ENCODE results near the gene PNPLA5.
"Not testable (repeated sequence)": the region's sequence is repeated elsewhere in the genome, so short reads cannot be mapped to it uniquely, and the experiment has no call there.

Gene PNPLA5

GRCh38 chr22:43891360-43892182 lies at the start of gene PNPLA5:
TSS of gene PNPLA5 (minus strand) at chr22:43892013. CDS start at chr22:43891880, 133 bp downstream.
- DNase-seq (ENCODE audit: low read depth in 3 of 3, low spot score in 1 of 3), result no peak

DNA sequence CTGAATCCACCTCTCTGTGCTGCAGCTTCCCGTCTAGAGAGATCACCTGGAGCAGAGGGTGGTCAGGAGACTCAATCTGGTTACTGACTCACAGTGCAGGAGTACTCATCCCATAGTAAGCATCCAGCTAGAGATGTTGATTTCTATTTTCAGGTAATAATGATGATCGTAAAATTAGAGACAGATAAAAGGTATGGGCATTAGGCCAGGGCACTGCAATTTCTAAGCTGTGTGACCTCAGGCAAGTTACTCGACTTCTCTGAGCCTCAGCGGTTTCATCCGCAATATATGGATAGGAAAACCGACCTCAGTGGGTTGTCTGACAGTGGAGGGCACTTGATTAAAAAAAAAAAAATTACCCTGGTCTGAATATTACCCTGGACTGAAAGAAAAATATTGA lies 49.6 kb upstream of the PNPLA5 start:
- no peak for DNase-seq (ENCODE audit: low read depth in 3 of 3, low spot score in 1 of 3)

DNA sequence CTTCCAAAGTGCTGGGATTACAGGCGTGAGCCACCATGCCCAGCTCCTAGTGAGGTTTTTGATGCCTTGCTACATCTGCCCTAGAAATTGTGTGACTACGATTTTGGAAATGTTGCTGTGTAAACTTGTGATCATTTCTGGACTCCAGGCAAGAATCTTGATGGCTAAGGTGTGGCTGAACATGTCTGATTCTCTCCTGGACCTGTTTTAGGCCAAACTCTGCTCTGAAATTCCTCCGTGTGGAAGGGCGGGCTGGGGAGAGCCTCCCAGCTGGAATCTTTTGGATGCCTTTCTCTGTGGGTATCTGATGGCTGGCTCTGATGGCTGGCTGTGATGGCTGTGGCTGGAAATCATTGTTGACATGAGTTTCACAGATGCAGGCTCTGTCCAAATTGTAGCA lies 40.0 kb upstream of the PNPLA5 start:
- no peak for DNase-seq (ENCODE audit: low read depth in 3 of 3, low spot score in 1 of 3)

DNA sequence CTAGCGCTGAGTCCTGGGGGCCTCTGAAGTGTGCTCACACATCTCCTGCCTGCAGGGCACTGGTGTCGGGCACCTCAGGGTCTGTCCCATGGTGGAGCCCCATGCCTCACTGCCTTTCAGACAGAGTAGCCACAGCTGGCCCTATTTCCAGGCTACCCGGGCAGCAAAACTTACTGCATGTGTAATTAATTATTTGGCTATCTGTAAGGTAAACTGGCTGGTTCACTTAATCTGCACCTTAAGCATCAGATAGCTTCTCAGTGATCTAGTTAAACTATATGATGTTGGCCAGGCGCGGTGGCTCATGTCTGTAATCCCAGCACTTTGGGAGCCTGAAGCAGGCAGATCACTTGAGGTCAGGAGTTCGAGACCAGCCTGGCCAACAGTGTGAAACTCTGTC lies 37.1 kb upstream of the PNPLA5 start:
- no peak for DNase-seq (ENCODE audit: low read depth in 3 of 3, low spot score in 1 of 3)

DNA sequence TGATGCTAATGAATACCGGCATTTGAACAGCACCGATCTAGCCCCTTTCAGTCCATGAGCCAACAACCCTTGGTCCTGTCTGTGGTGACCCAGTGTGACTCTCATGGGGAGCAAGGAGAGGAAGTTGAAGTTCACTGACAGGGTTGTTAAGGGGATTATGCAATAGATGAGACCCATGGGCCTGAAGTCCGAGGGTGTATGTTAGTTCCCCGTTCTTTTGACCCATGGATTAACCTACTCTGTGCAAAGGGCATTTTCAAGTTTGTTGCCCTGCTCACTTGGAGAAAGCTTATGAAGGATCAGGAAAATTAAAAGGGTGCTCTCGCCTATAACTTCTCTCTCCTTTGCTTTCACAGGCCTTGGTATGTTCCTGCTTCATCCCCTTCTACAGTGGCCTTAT lies 36.7 kb upstream of the PNPLA5 start:
- no peak for DNase-seq (ENCODE audit: low read depth in 3 of 3, low spot score in 1 of 3)

DNA sequence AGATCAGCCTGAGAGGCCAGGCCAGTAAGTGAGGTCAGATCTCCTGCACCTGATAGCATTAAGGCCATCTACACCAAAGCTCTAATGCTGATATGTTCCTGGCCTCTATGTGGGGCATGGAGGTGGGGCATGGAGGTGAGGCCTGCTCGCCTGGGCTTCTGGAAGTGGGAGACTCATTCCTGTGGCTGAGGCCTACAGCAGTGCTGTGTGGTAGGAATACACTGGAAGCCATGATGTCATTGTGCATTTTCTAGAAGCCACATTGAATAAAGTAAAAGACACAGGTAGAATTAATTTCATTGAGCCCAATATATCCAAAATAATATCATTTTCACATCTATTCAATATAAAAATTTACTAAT lies 34.5 kb upstream of the PNPLA5 start:
- no peak for DNase-seq (ENCODE audit: low read depth in 3 of 3, low spot score in 1 of 3)

GRCh38 chr22:43925433-43926348 lies 33.9 kb upstream of the PNPLA5 start:
- no peak for DNase-seq (ENCODE audit: low read depth in 3 of 3, low spot score in 1 of 3)

DNA sequence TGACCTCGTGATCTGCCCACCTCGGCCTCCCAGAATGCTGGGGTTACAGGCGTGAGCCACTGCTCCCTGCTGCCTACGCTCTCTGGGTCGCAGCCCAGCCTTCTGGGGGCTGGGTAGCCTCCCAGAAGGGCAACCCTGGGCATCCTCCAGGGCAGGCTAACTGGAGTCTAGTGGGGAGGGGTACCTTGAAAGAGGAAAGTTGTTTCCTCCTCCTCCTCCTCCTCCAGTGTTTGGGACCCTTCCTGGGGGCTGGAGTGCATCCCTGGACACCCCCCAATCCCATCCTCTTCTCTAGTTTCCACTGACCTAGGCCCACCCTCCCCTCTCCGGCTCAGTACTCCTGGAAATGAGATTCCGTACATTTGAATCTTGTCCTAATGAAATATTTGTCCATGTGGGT lies 33.1 kb upstream of the PNPLA5 start:
- no peak for DNase-seq (ENCODE audit: low read depth in 3 of 3, low spot score in 1 of 3)

GRCh38 chr22:43923631-43924464 lies 32.0 kb upstream of the PNPLA5 start, which contains the start of gene PNPLA3:
TSS of gene PNPLA3 (plus strand) at chr22:43923805. CDS start at chr22:43923912, 107 bp downstream.
- DNase-seq (ENCODE audit: low read depth in 3 of 3, low spot score in 1 of 3), result peak; percentile 24 to 73 (median 33)

GRCh38 chr22:43923191-43923590 lies 31.4 kb upstream of the PNPLA5 start:
- DNase-seq (ENCODE audit: low read depth in 3 of 3, low spot score in 1 of 3), result no peak

DNA sequence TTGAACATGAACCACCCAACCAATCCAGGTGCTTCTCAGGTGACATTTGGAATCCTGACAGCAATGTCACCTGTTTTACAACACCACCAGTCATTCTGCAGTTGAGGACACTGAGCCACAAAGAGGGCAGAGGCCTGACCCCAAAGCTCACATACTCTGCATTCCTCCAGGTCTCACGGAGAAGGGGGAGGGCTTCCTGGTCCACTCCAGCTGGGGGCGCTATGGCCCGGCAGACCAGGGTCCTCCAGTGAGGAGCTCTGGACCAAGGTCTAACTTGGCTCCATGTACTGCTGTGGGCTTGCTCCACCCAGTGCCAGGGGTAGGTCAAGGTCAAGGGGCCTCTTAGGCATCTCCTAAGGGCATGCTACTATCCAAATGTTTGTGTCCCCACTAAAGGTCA lies 30.3 kb upstream of the PNPLA5 start:
- no peak for DNase-seq (ENCODE audit: low read depth in 3 of 3, low spot score in 1 of 3)

DNA sequence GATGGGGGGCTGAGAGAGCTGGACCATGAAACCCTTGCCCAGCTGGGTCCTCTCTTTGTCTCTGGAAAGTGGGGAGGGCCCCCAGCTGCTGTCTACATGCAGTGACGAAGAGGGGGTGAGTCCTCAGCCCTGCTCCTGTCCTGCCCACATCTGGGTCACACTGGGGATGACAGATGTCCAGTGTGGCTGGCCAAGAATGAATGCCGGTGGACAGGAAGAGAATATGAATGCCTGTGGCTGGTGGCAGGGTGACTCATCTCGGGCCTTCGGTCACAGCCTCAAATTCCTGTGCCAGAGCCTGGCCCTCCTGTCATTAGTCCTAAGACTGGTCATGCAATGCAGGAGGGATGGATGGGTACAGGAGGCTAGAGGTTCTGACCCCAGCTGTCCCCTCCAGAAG lies 29.6 kb upstream of the PNPLA5 start:
- DNase-seq (ENCODE audit: low read depth in 3 of 3, low spot score in 1 of 3), result no peak

- DNase-seq (ENCODE audit: low read depth in 3 of 3, low spot score in 1 of 3), result no peak
Observed at GRCh38 chr22:43919106-43919973, 27.5 kb upstream of the PNPLA5 start.

GRCh38 chr22:43917521-43917920 lies 25.7 kb upstream of the PNPLA5 start:
- DNase-seq (ENCODE audit: low read depth in 3 of 3, low spot score in 1 of 3), result no peak

- DNase-seq (ENCODE audit: low read depth in 3 of 3, low spot score in 1 of 3), result no peak
Observed at GRCh38 chr22:43911351-43911750, 19.5 kb upstream of the PNPLA5 start.

GRCh38 chr22:43910178-43910695 lies 18.4 kb upstream of the PNPLA5 start:
- no peak for DNase-seq (ENCODE audit: low read depth in 3 of 3, low spot score in 1 of 3)

DNA sequence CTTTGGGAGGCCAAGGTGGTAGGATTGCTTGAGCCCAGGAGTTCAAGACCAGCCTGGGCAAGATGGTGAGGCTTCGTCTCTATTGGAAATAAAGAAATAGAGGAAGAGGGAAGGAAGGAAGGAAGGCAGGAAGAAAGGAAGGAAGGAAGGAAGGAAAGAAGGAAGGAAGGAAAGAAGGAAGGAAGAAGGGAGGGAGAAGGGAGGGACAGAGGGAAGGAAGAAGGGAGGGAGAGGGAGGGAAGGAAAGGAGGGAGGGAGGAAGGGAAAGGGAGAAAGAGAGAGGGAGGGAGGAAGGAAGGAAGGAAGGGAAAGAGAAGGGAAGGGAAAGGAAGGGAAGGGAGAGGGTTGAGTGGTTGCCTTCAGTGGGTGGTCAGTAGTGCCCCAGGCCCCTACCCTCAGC lies 17.9 kb upstream of the PNPLA5 start:
- DNase-seq (ENCODE audit: low read depth in 3 of 3, low spot score in 1 of 3), result no peak

DNA sequence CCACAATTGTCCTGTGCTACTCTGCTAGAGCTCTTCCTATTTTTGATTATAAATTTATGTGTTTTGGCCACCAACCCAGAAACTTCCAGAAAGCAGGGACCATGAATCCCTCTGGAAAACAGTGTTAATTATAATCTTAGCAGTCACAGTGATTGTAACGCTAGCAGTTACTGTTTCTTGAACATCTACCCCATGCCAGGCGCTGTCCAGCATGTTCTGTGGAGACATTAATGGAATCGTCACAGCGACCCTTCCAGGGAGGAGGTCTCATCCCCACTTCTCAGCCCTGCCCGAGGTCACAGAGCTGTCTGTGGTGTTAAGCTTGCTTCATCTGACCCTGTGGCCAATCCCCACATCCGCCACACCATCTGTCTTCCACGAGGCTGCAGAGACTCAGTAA lies 13.9 kb upstream of the PNPLA5 start:
- DNase-seq (ENCODE audit: low read depth in 3 of 3, low spot score in 1 of 3), result no peak

DNA sequence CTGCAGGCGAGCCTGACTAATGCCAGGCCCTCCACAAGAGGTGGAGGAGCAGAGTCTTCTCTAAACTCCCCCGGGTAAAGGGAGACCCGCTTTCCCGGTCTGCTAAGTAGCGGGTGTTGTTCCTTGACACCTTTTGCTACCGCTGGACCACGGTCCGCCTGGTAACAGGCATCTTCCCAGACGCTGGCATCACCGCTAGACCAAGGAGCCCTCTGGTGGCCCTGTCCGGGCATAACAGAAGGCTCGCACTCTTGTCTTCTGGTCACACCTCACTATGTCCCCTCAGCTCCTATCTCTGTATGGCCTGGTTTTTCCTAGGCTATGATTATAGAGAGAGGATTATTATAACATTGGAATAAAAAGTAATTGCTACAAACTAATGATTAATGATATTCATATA lies 12.6 kb upstream of the PNPLA5 start:
- peak in 1 of 3 donors; percentile 8 for DNase-seq (ENCODE audit: low read depth in 3 of 3, low spot score in 1 of 3)

GRCh38 chr22:43903033-43903432 lies 11.2 kb upstream of the PNPLA5 start:
- not testable (repeated sequence) for DNase-seq (ENCODE audit: low read depth in 3 of 3, low spot score in 1 of 3)

Measured in stimulated activated CD4-positive, alpha-beta T cell treated with anti-CD3 and anti-CD28 coated beads, TNF-alpha, amount 100 ng/mL, for 1 hour (primary cell).